Upper lobe of left lung (tissue), 6 donors: ENCODE measurements around the gene ARHGAP10. TPM values are rescaled to one million over a fixed set of nuclear protein-coding genes. Genes with fewer than 3 reads are reported as not detected.
A peak's percentile ranks its signal among the peaks of the same experiment; 100 is the strongest.

ENCODE experiments used
- ATAC-seq, 2 donors: fragments of 200-7000 bp; cut with Tn5 transposase; one replicate each; pipeline ENCODE4 v1.9.1; 2022; ENCODE audit warnings: mild to moderate bottlenecking in 2 of 2, moderate library complexity in 2 of 2; ENCODE audit not compliant: low FRiP score in 2 of 2
- DNase-seq, 2 donors: peaks; one replicate each; pipeline ENCODE4 v3.0.0-alpha.2; 2019 to 2020
- H3K27ac ChIP-seq, 4 donors: fragments of 200-600 bp; sonication (generic); one replicate each; pipeline ENCODE4 v1.5.1; 2016 to 2019
- H3K27me3 ChIP-seq, 4 donors: fragments of 200-600 bp; sonication (generic); one replicate each; pipeline ENCODE4 v1.5.1; 2017 to 2019
- H3K36me3 ChIP-seq, 4 donors: fragments of 200-600 bp; sonication (generic); one replicate each; pipeline ENCODE4 v1.5.1; 2016 to 2019
- H3K4me1 ChIP-seq, 4 donors: fragments of 200-600 bp; sonication (generic); one replicate each; pipeline ENCODE4 v1.5.1; 2018 to 2019
- H3K4me3 ChIP-seq, 4 donors: fragments of 200-600 bp; sonication (generic); one replicate each; pipeline ENCODE4 v1.5.1; 2017 to 2019; ENCODE audit warnings: mild to moderate bottlenecking in 2 of 4, moderate library complexity in 1 of 4
- H3K9me3 ChIP-seq, 4 donors: fragments of 200-600 bp; sonication (generic); one replicate each; pipeline ENCODE4 v1.5.1; 2018 to 2019
- EP300 ChIP-seq, 4 donors: sonication (generic); formaldehyde crosslinking; IDR thresholded peaks; one replicate each; pipeline ENCODE4 v1.5.1; 2017; ENCODE audit warnings: antibody characterized with exemption in 4 of 4, control low read depth in 2 of 4
- POLR2A ChIP-seq, 4 donors: fragments of 450-650 bp; IDR thresholded peaks; one replicate each; pipeline ENCODE4 v1.5.1; 2016 to 2017; ENCODE audit warnings: antibody characterized with exemption in 4 of 4, mild to moderate bottlenecking in 2 of 4
- POLR2AphosphoS5 ChIP-seq, 2 donors: sonication (generic); formaldehyde crosslinking; IDR thresholded peaks; one replicate each; pipeline ENCODE4 v1.5.1; 2017; ENCODE audit warnings: antibody characterized with exemption in 2 of 2
- WGBS, 2 donors: methylation state at CpG; one replicate each; pipeline ENCODE4 v1.1.5; 2017 to 2018; 5-methylcytosine and 5-hydroxymethylcytosine counted together
- total RNA-seq, 6 donors: library from RNA; depleted of rRNA in 4 of 6; stranded (reverse); fragments of >200 nt in 4 of 6; gene quantifications; one replicate each; pipeline versions ENCODE4 v1.1.0 to v1.2.1, GENCODE V29; 2016 to 2021
- TF ChIP-seq, protein P1 (sequence below), 6 experiments: fragments of 450-650 bp in 4 of 6; fragments of 200-600 bp in 2 of 6; sonication (generic) in 2 of 6; IDR thresholded peaks; one replicate each; pipeline ENCODE4 v1.5.1; 2016 to 2019; ENCODE audit warnings: antibody characterized with exemption in 6 of 6
- donor health status: DM: no; HTN: no; CAD: no; lungs with moderate emphysema.
- donor health status: DM: no; HTN: yes; CAD: no; lungs with severe emphysema.

The ARHGAP10 gene
- total RNA-seq, 6 donors from 2014 or later, result 25.9 to 47.1 (median 29.5) TPM

DNA sequence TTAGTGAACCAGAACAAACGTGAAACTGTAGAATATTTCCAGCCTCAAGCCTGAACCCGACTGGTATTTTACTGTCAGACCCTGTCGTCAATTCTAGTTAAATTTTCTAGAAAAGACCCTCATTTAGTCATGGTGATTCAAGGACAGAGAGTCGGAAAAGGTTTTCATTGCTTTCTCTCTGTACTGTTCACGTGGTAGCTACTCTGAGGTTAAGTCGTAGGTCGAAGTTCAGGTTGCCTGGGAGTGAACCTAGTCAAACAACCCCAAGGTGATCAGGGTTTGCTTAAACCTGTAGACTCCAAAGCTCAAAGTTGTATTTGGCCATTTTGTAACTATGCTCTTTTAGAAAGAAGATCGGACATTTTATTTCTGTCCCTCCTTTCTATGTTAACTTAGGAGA, 283.6 kb downstream of the ARHGAP10 start:
- TF ChIP-seq, protein P1, sequence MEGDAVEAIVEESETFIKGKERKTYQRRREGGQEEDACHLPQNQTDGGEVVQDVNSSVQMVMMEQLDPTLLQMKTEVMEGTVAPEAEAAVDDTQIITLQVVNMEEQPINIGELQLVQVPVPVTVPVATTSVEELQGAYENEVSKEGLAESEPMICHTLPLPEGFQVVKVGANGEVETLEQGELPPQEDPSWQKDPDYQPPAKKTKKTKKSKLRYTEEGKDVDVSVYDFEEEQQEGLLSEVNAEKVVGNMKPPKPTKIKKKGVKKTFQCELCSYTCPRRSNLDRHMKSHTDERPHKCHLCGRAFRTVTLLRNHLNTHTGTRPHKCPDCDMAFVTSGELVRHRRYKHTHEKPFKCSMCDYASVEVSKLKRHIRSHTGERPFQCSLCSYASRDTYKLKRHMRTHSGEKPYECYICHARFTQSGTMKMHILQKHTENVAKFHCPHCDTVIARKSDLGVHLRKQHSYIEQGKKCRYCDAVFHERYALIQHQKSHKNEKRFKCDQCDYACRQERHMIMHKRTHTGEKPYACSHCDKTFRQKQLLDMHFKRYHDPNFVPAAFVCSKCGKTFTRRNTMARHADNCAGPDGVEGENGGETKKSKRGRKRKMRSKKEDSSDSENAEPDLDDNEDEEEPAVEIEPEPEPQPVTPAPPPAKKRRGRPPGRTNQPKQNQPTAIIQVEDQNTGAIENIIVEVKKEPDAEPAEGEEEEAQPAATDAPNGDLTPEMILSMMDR (IDR thresholded peaks at IDR 0.05), result no peak
- no peak for TF ChIP-seq POLR2AphosphoS5 (IDR thresholded peaks at IDR 0.05)
- TF ChIP-seq POLR2A (IDR thresholded peaks at IDR 0.05), result no peak
- no peak for TF ChIP-seq EP300 (IDR thresholded peaks at IDR 0.05)
- no peak for DNase-seq
- H3K4me1 ChIP-seq, result peaks cover 0 to 24% (median 10%) of the 10 kb centered on the region in 4 donors
- no peak for ATAC-seq
- H3K27ac ChIP-seq, result no peak overlapping the region
- H3K36me3 ChIP-seq, result no peaks in the 10 kb centered on the region
- no peaks in the 10 kb centered on the region for H3K9me3 ChIP-seq
- no peaks in the 10 kb centered on the region for H3K27me3 ChIP-seq
- H3K4me3 ChIP-seq, result no peak overlapping the region
- WGBS, 2 donors, result 92 to 97% methylated on average over 8 of the region's 8 CpGs

DNA sequence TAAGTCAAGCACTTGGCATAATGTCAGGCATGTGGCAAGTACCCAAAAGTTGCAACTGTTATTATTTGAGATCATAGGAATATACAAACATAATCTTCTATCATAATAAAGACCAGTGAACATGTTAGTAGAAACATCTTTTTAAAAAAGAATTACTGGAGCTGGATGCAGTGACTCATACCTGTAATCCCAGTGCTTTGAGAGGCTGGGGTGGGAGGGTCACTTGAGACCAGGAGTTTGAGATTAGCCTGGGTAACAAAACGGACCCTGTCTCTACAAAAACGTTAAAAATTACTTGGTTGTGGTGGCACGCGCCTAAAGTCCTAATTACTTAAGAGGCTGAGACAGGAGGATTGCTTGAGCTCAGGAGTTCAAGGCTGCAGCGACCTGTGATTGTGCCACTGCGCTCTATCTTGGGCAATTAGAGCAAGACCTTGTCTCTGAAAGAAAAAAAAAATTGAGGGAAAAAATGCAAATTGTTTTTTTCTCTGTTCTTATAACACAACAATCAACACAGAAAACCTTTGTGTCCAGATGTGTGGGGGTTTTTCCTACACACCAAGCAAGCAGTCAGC, 284.3 kb downstream of the ARHGAP10 start:
- DNase-seq (no peak), ATAC-seq (no peak)
- Histone ChIP-seq H3K27me3 (no peaks in the 10 kb centered on the region), H3K4me3 (no peak overlapping the region), H3K36me3 (no peaks in the 10 kb centered on the region), H3K4me1 (peaks cover 0 to 24% (median 10%) of the 10 kb centered on the region in 4 donors), H3K9me3 (no peaks in the 10 kb centered on the region), H3K27ac (no peak overlapping the region)
- TF ChIP-seq POLR2A (IDR thresholded peaks at IDR 0.05), result no peak
- TF ChIP-seq, protein P1 (IDR thresholded peaks at IDR 0.05), result no peak
- TF ChIP-seq EP300 (IDR thresholded peaks at IDR 0.05), result no peak
- no peak for TF ChIP-seq POLR2AphosphoS5 (IDR thresholded peaks at IDR 0.05)
- WGBS, 2 donors, result 87 to 88% methylated on average over 6 of the region's 6 CpGs

DNA sequence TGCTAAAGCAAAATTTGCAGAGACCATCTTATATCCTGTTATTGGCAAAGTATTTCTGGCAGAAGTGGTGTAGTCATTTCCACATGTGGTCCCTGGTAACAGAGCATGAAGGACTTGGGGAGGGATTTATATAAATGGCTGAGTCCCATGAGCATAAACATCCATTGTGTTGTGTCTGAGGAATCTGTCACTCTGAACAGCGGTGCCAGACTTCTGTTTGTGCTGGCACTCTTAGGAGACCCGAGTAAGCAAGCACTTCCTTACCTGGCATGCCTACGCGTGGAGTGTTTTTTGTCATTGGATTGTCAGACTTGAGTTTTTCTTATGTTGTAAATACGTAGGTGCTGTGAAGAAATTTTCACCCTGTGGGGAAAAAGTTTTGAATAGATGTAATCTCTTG, 285.9 kb downstream of the ARHGAP10 start:
- peak in 1 of 2 donors; percentile 61 for ATAC-seq
- Histone ChIP-seq H3K27ac (no peak overlapping the region), H3K27me3 (no peaks in the 10 kb centered on the region), H3K4me3 (no peak overlapping the region), H3K9me3 (no peaks in the 10 kb centered on the region), H3K4me1 (peaks cover 0 to 24% (median 10%) of the 10 kb centered on the region in 4 donors), H3K36me3 (no peaks in the 10 kb centered on the region)
- no peak for TF ChIP-seq POLR2A (IDR thresholded peaks at IDR 0.05)
- TF ChIP-seq POLR2AphosphoS5 (IDR thresholded peaks at IDR 0.05), result peak in 1 of 2 donors; percentile 49
- 36 to 46% methylated on average over 5 of the region's 5 CpGs for WGBS, 2 donors
- DNase-seq, result no peak

DNA sequence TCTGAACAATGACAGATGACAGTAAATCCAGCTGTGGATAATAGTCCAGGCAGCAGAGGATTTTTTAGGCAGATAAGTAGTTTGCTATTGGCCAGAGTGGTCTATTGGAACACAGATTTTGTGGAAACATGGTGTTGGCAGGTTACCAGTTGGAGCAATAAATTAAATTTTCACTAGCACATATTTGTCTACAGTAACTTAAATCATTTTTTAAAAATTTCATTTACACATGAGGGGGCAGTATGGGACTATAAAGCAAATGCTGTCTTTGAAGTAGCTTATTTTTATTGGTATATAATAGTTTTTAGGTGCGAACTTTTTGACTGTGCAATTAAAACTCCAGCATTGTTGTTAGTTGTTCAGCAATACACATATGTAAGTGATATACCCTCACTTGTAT, 289.8 kb downstream of the ARHGAP10 start:
- Histone ChIP-seq H3K4me1 (peaks cover 0 to 24% (median 10%) of the 10 kb centered on the region in 4 donors), H3K27me3 (no peaks in the 10 kb centered on the region), H3K27ac (no peak overlapping the region), H3K9me3 (no peaks in the 10 kb centered on the region), H3K4me3 (no peak overlapping the region), H3K36me3 (peaks cover 0 to 6% (median 0%) of the 10 kb centered on the region in 4 donors)
- no peak for DNase-seq
- 98 to 100% methylated on average over 1 of the region's 1 CpG for WGBS, 2 donors
- no peak for ATAC-seq
- TF ChIP-seq POLR2AphosphoS5 (IDR thresholded peaks at IDR 0.05) (no peak), POLR2A (IDR thresholded peaks at IDR 0.05) (no peak), EP300 (IDR thresholded peaks at IDR 0.05) (no peak)
- TF ChIP-seq, protein P1 (IDR thresholded peaks at IDR 0.05), result no peak

DNA sequence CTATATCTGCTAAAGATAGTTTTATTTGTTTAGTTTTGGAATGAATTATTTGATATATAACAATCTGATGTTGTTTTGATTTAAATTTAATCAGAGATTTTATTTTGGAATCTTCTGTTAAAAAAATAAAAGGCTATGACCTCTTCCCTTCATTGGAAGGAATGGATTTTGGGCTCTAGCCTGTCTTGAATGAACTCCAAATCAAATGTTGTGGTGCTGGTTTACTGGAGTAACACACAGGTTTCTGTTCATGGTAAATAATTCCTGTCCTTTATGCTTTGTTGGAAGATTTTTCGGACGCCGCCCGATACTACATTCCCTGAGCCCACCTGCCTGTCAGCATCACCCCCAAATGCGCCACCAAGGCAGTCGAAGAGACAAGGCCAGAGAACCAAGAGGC, 291.1 kb downstream of the ARHGAP10 start:
- H3K4me1 ChIP-seq, result peaks cover 0 to 15% (median 7%) of the 10 kb centered on the region in 4 donors
- peaks cover 0 to 6% (median 0%) of the 10 kb centered on the region in 4 donors for H3K36me3 ChIP-seq
- ATAC-seq (no peak), DNase-seq (no peak)
- 97 to 99% methylated on average over 6 of the region's 6 CpGs for WGBS, 2 donors
- no peak overlapping the region for H3K4me3 ChIP-seq
- no peak overlapping the region for H3K27ac ChIP-seq
- no peaks in the 10 kb centered on the region for H3K9me3 ChIP-seq
- no peaks in the 10 kb centered on the region for H3K27me3 ChIP-seq
- TF ChIP-seq, protein P1 (IDR thresholded peaks at IDR 0.05), result no peak
- no peak for TF ChIP-seq POLR2AphosphoS5 (IDR thresholded peaks at IDR 0.05)
- TF ChIP-seq EP300 (IDR thresholded peaks at IDR 0.05), result no peak
- no peak for TF ChIP-seq POLR2A (IDR thresholded peaks at IDR 0.05)
